C4-2B (cell line): Measurements from ENCODE around the gene SLC16A8.

Source experiments
- ZFX ChIP-seq: fragments of 450-650 bp; IDR thresholded peaks from 2 replicates; pipeline ENCODE4 v1.6.1; 2017
- TF ChIP-seq, protein P1 (sequence below): fragments of 450-650 bp; conservative IDR thresholded peaks from 2 replicates; pipeline ENCODE4 v1.5.1; 2017; ENCODE audit warnings: mild to moderate bottlenecking

DNA sequence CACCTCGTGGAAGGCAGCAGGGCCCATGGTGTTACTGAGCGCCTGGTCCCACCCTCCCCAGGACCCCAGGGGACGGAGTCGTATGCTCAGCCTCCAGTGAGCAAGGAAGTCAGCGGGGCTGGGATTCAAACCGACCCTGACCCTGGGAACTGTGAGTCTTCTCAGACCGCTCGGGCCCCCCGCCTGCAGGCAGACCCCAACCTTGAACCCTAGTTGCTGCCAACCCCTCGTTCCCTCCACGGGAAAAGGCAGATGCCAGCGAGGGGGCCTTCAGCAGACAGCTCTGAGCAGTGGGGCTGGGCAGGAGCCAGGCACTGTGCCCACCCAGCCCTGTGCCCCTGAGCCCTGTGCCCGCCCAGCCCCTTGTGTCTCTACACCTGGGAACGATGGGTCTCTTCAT lies 6.4 kb downstream of the SLC16A8 start:
- TF ChIP-seq, protein P1, sequence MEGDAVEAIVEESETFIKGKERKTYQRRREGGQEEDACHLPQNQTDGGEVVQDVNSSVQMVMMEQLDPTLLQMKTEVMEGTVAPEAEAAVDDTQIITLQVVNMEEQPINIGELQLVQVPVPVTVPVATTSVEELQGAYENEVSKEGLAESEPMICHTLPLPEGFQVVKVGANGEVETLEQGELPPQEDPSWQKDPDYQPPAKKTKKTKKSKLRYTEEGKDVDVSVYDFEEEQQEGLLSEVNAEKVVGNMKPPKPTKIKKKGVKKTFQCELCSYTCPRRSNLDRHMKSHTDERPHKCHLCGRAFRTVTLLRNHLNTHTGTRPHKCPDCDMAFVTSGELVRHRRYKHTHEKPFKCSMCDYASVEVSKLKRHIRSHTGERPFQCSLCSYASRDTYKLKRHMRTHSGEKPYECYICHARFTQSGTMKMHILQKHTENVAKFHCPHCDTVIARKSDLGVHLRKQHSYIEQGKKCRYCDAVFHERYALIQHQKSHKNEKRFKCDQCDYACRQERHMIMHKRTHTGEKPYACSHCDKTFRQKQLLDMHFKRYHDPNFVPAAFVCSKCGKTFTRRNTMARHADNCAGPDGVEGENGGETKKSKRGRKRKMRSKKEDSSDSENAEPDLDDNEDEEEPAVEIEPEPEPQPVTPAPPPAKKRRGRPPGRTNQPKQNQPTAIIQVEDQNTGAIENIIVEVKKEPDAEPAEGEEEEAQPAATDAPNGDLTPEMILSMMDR = no peak
- TF ChIP-seq ZFX = no peak
